Mucosa of gallbladder (tissue), 1 donor: Measurements from ENCODE around the gene CYP11A1. TPM values are rescaled to one million over a fixed set of nuclear protein-coding genes. Genes with fewer than 3 reads are reported as not detected.

ENCODE experiments used
- DNase-seq: peaks from one replicate; pipeline ENCODE4 v3.0.0-alpha.2; 2020; ENCODE audit warnings: low spot score
- total RNA-seq: library from RNA; stranded (reverse); gene quantifications from one replicate; pipeline ENCODE4 v1.2.1, GENCODE V29; 2021
- donor health status: DM: no; HTN: no; CAD: no.

Gene CYP11A1
- total RNA-seq, 1 donor from 2014 or later, result 0.72 TPM

DNA sequence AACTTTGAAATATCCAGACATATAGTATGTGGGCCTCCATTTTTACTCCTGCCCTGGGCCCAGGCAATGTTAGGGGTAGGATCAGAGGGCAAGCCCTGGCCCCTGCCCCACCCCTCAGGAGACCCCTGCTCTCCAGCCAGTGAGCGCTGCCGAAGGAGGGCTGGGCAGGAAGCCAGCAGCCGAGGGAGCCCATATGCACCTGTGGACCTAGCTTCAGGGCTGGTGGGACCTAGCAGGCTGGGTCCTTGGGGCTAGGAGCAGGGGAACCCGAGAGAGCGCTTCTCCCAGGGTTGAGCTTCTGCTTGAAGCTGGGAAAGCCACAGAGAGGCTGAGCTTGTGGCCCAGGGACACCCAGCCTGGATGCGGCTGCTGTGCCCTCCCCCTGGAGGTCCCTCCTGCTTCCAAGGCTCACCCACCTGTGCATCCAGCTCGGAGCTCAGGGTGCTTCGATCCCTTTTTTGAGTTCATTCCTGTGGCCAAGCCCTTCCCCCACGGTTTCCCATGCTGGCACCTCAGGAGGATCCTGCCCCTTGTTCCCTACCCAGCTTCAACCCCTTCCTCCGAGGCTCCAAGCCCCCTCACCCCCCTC lies 21.0 kb upstream of the CYP11A1 start:
- DNase-seq, result no peak

DNA sequence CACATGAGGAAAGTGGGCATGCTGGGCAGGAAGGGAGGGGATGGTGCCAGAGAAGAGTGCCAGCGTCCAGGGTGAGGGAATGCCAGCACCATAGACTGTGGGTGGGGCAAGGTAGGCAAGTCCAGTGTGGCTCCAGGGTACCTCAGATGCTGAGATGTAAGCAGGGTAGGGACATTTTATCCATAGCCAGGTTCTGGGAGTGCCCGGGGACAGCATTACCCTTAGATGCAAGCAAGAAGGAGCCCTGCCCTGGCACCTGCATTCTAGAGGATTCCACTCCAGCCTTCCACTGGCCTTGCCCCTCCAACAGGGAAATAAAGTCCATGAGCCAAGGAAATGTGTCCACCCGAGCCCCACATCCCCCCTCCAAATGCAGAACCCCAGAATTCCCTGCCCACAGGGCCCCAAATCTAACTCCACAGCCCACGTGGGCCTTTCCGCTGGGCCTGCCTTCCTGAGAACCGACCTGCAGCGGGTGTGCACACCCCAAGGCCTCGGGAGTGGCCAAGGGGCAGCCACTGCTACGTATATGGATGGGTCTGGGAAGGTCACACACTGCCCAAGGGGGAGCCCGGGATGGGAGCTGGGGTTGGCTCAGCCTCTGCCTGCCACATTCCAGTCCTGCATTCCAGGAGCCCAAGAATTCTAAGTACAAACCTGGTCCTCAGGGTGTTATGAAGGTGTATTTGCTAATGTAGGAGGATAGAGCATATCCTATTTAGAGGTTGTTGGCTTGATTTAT lies 20.3 kb upstream of the CYP11A1 start:
- DNase-seq, result no peak

DNA sequence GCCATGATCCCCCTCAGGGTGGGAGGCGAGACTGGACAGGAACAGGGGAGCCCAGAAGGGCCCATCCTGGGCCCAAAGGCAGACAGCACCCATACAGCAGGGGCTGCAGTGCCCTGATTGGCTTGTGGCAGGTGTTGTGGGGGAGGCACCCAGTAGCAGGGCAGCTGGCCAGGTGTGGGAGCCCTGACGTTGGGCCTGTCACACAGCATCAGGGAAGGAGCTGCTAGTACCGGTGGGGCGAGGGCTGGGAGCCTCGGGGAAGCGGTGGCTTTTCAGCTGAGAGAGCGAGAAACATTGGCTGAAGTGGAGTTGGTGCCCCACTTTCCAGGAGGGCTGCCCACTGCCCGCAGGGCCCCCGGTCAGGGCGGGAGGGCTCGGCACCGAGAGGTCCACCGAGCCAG lies 19.7 kb upstream of the CYP11A1 start:
- DNase-seq, result no peak

DNA sequence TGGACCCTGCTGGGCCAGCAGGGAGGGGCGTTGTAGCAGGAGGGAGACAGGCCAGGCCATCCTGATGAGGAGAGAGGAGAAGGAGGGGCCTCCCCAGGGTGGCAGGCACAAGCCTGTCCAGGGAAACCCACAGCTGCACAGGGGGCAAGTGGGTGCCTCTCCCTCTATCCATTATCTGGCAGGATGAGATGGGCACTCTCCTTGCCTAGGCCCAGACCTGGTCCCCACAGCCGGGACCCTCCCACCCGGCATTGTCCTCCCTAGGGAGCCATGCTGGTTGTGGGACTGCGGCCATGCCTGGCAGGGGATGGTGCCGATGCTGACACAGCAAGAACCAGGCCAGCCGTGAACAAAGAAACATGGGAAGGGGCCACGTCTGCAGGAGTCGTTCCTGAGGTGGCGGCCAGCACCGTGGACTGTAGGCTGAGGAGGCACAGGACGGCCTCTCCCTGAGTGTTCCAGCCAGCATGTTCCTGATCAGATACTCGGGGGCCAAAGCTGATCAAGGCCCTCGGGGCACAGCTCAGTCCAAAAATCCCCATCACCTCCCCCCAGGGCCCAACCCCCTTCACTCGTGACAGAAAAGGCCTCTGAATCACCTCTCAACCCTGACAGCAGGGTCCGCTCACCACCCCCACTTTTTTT lies 19.2 kb upstream of the CYP11A1 start:
- no peak for DNase-seq

DNA sequence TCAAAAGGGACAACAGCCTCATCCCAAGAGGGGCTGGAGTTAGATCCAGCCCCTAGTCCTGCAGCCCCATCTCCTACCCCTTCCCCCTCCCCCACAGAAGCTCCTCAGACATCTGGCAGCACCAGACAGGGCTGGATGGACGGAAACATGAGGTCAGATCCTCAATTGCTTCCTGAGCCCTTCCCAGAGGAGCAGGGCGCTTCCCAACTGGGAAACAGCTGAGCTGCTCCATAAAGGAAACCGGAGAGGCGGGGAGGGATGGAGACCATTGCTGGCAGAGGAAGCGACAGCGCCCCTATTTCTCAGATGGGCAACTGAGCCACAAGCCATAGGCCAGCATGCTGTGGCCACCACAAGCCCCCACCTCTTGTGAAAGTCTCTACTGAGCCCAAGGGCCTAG lies 18.3 kb upstream of the CYP11A1 start:
- no peak for DNase-seq

DNA sequence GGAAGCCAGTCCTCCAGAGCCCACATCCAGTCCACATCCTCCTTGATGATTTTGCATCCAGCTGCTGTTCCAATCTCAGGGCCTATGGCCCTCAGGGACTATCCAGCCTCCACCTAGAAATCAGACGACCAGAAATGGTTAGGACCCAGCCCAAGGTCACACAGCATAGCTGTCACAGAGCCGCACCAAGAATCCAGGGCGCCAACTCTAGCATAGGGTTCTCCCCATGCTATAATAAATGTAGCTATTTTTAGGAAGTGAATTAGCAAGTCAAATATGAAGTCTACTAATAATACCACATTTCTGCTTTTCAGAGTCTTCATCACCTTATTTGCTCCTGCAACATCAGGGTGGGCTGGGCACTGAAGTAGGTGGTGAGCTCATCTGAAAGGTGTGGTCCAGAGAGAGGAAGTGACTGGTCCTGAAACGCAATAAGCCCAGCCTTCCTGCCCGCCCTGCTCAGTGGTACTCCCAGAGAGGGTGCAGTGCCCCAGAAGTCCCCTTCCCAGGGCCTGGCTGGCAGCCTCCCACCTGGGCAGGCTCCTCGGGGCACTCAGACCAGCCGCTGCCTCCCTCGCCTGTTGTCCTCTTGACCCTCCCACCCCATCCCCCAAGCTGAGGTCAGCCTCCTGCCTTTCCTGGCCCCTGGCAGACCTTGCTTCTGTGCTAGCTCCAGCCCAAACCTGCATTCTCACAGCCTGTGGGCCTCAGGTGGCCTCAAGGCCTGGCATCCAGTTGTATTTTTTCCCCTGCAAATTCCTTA lies 17.6 kb upstream of the CYP11A1 start:
- no peak for DNase-seq

DNA sequence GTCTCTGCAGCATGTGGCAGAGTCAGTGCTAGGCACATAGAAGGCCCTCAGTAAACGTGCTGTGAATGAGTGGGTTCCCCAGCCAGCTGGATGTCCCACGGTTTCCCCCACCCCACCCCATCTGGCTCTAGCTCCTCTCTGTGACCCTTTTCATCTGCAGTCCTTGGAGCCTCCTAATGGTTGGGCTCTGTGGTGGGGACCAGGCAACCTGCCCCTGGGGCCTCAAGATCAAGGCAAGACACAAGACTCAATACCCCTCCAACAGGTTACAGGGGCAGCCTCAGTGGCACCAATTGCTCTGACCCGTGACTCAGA lies 17.1 kb upstream of the CYP11A1 start:
- no peak for DNase-seq

DNA sequence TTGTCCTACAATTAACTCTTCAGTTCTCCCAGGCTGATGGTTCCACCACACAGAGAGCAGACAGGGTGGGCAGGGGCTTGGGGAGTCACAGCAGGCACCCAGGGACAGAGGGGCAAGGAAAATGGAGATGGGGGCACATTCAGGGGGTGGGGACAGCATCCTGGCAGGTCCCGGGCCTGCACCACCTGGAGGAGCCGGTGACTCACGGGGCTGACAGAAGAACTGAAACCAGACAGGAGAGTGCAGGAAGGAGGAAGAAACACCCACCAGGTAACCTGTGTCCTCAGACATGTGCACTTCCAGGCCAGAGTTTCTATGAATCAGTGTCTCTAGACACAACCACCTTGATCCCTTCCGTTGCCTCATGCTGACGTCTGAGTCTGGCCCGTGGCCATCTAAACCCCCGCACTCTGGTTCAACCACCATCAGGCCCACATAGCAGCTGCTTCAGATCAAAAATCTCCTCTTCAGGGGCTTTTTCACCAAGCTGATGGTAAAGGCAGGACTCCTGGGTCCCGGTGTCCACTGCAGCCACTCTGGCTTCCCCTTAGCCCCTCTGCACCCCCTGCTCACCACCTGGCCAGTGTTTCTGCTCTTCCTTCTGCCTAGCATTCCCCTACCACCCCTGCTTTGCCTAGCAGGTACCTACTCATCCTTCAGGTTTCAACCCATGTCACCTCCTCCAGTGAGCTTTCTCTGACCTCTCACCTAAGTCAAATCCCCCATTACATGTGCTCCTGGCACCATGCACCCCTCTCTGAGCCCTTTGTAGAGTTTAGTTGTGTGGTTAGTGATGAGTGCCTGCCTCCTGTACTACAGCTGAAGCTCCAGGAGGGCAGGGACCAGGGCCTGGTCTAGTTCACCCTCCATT lies 16.5 kb upstream of the CYP11A1 start:
- no peak for DNase-seq

DNA sequence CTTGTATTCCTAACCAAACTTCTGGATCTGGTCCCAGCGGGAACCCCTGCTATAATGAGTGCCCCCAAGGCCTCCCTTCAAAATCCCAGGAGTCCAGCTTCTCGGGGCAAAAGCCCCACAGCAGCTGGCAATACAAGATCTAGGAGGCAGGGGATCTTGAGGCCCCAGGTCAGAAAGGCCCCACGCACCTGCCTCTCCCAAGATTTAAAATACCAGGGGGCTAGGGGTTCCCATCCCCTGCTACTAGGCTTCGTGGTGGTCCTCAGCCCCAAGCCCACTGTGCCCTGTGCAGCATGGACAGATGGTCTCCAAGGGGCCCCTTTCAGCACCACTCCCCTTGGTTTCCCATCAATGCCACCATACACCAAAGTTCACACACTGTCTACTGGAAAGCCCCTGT lies 15.8 kb upstream of the CYP11A1 start:
- no peak for DNase-seq

DNA sequence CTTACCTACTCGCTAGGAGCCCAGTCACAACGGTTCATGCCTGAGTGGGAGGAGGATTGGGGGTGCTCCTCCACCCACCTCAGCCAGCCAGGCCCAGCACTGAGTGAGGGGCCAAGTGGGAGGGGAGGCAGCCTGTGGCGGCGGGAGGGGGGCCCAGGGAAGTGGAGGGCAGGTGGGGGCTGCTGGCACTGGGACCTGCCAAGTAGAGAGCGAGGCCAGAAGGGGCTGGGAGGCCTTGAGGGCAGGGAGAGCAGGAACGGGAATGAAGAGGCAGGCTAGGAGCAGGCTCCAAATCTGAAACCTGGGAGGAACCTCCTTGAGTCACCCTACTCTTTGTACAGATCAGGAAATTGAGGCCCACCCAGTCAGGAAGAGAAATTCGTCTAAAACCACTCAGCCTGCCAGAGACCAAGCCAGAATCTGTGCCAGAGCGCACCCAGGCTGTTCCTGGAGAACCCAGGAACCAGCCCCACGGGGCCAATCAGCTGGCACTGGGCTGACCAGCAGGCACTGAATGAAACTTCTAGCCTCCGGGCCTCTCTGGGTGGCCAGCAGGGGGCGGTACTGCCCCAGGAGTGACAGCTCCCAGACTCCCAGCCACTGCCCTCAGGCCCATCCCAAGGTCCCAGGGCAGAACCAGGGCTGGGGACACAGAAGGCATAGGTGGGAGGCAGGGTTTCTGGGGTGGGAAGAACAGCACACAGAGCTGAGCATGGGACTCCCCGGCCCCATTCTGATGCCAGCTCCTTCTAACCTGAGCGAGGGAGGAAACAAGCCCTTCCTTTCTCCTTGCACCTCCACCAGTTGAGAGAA lies 14.8 kb upstream of the CYP11A1 start:
- peak; percentile 87 for DNase-seq

DNA sequence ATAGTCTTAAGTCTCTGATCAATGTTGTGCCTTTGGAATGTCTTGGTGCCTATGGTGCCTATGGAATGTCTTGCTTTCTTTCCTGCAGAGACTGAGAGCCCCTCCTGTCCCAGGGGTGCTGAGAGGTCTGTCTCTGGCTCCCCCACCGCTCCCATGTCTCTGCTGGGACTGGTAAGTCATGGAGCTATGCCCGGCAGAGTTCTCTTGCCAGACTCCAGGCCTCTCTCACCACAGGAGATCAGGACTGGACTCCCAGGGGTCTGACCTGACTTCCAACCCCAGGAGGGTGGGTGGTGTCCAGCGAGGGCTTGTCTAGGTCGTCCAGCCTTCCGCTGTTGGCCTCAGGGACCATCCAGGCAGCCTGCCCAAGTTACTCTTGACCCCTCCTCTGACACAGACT lies 14.0 kb upstream of the CYP11A1 start:
- no peak for DNase-seq

DNA sequence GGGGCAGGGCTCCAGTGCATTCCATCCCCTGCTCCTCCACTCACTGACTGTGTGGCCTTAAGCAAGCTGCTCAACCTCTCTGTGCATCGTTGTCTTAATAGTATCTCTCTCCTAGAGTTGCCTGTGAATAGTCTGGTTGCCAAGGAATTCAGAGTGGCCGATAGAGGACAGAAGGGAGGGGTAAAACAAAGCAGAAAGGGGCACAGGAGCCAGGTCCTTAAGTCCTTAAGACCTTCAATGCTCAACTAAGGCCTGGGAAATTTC lies 13.7 kb upstream of the CYP11A1 start:
- DNase-seq, result no peak

DNA sequence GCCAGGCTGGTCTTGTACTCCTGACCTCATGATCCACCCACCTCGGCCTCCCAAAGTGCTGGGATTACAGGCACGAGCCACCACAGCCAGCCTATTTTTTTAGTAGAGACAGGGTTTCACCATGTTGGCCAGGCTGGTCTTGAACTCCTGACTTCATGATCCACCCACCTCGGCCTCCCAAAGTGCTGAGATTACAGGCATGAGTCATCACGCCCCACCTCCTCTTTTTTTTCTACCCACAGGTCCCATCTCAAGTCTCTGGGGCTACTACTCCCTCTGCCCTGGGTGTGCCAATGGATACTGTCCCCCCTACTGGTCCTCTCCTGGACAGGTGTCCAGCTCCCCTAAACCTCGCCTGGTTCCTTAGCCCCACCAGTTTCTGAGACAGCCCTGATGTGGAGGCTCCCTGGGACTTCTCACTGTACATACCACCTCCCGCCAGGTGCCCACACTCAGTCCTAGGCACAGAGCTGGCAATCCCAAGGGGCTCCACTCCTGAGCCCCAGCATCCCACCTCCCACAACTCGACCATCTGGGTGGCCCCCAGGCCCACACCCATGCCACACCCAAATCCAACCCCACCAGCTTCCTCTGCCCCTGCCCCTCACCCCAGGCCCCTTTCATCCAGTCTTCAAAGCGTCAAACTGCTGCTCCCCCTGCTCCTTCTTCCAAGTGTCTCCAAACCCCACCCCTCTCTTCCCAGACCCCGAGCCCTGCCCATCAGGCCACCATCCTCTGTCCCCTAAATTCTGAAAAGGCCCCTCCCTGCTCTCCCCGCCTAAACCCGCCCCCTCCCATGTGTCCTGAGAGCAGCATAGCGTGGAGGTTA lies 13.1 kb upstream of the CYP11A1 start:
- no peak for DNase-seq

DNA sequence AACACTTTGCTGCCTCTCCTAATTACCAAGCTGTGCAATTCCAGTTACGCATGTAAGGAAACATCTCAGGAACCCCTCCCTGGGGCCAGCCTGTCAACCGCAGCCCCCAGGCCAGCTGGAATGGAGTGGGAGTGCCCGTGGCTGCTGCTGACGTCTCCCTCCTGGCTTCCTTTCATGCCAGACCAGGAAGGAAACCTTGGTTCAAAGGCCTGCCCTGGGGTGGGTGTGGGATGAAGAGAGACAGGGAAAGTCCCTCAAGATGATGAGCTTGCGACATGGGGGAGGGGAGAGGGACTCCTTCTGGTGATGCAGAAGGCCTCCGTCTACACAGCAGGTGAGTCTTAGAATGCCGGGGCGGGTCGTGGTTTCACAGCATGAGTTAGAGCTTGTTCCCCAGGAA lies 11.4 kb upstream of the CYP11A1 start:
- DNase-seq, result no peak

DNA sequence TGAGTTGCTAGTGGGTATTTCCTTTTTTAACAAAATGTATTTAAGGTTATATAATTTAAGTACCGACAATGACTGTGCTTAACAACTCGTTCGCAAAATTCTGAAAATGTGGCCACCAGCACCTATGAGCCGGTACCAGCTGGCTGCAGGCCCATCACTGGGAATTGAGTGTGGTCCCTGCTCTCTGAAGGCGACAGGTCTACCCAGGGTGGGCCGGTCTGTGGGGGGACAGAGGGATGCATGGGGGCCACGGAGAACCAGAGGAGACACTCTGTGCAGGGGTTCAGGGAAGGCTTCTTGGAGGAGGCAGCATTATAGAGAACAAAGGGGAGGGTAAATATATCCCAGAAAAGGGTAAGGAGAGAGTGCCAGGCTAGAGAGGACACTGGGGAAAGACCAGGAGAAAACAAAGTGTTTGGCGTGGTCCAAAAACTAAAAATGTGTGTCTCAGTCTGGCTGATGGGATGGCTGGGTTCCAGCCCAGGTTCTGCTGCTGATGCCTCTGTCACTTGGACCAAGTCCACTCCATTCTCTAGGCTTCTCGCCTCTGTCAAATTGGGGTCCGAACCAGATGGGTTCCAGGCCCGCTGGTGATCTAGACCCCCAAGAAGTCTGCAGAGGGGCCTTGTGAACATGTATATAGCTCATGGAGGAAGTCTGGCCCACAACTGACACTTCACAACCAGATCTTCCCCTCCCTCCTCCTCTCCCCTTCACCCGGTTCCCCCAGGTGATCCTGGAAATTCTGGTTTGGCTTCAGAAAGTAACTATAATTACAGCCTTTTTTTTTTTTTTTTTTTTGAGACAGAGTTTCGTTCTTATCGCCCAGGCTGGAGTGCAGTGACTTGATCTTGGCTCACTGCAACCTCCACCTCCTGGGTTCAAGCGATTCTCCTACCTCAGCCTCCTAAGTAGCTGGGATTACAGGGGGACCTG lies 10.7 kb upstream of the CYP11A1 start:
- DNase-seq, result no peak

DNA sequence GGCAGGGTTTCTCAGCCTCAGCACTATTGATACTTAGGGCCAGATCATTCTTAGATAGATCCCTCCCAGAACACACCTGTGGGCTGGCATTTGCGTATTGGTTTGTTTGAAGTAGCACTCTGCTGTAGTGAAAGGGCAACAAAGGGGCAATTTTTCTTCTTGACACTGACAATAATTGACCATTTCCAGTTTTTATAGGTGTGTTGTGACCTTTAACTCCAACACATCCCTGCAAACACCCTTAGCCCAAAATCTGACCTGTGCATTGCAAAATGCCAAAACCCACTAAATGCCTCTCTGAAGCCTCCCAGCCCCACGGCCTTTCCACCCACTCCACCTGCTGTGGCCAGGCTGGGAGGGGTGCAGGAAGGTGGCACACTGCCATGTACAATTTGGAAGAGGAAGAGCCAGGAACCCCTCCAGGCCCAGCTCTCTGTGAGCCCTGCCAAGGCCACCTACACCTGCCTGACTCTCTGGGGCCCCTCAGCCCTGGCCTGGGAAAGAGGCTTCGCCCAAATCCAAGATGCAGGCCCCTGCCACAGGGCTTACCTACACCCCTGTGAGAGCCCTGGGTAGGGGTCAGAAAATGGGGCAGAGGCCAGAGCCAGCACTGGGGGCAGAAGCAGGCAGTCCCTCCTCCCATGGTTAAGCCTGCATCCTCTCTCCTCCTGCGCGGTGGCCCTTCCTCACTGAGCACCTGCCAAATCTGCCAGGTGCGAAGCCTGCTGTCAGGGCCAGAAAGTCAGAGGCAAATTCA lies 9.6 kb upstream of the CYP11A1 start:
- DNase-seq, result no peak

DNA sequence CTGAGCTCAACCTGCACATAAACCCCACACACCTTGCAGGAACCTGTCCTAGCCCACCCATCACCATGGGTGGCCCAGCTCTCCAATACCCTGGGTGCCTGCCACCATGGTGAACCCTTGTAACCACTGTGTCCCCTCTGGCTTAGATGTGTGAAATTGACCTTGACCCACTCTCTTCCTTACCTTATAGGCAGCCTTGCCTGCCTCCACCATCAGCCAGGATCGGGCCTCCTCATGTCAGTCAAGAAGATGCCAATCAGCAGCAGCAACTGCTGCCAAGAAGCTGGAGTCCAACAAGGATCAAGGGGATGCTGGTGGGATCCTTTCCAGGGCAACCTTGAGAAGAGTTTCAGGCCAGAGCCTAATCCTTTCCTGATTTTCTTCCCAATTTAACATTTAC lies 8.8 kb upstream of the CYP11A1 start:
- DNase-seq, result no peak

DNA sequence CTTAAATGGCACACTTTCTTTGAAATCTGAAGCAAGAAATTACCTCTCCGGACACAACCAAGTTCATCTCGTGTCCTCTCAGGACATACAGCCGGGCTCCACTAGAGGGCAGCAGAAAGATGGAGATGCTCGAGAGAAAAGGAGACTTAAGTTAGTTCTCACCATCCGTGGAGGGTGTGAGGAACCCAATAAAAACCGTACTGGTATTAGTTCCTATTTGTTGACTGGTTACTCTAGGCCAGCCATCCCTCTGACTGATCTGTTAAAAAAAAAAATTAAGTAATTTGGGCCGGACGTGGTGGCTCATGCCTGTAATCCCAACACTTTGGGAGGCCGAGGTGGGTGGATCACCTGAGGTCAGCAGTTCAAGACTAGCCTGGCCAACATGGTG lies 7.9 kb upstream of the CYP11A1 start:
- DNase-seq, result peak; percentile 86
